Measurements from ENCODE around the gene BCAS3.

The BCAS3 gene

DNA sequence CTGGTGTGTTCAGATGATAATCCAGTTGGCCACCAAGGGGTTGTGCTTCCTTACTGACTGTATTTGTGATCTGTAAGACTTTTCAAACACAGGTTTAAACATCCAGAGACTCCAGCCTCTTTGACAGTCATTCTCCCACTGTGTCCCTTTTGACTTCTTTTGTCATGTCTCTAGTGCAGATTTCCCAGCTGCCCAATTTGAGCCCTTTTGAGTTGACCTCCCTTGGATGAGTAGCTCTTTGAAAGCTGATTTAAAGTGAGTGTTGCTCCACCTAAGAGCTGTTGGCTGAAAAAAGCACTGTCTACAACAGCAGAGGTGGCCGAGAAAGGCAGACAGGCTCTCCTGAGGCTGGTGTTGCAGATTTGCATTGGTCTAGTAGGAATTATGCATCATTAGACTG lies 533.6 kb downstream of the BCAS3 start:
- DNase-seq: no peak
- in situ Hi-C loops (cut with MboI; ENCODE audit: low pct_unique_long_range_greater_than_20kb, low sequenced_read_pairs): no loop called here

DNA sequence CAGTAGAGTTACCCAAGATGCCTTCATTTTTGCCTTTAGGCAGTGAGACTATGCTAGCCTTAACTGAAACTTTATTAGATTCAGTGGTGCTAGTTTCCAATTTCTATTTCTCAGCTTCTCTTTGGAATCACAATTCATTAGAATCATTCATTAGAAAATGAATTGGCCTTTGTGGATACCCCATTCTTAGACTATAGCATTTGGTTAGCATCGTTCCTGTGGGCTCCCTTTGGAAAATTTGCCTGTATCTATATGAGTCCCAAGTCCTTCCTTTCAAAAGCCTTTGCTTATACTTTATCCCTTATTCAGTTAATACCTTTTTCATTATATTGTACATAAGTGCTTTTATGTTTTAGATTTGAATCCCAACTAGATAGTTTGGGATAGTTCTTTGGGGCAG lies 535.0 kb downstream of the BCAS3 start:
- in situ Hi-C loops (cut with MboI; ENCODE audit: low pct_unique_long_range_greater_than_20kb, low sequenced_read_pairs): no loop called here
- DNase-seq: no peak

DNA sequence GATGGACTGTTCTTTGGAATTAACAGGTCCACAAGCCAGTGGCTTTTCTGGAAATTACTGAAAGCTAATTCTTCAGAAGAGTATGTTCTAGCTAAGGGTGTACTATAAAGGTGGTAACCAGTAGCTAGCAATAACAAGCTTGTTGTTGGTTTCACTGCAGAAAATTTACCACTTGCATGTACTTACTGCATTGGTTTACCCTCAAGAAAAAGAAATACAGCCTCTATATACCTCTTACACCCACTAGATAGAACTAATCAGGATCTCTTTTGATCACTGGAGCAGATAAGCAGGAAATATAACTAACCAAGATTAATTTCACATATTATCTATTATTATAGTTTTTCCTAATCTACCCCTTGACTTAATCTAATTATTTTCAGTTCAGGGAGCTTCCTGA lies 537.1 kb downstream of the BCAS3 start:
- DNase-seq: no peak
- in situ Hi-C loops (cut with MboI; ENCODE audit: low pct_unique_long_range_greater_than_20kb, low sequenced_read_pairs): no loop called here

DNA sequence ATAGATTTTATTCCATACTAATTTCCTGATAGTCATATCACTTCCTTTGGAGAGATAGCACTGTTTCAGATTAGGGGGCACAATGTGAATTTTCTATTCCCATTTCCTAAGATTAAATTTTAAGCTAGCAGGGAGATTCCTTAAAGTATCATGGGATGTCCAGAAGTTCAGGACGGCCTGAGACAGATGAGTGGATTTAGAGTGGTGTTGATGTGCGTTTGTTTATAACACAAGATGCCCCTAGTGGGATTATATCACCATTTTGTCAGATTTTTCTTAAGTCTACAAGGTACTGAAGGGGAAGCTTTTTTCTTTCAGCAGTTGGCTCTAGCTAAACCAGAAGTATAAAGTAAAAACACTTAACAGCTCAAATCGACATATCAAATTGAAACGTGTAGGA lies 538.4 kb downstream of the BCAS3 start:
- in situ Hi-C loops (cut with MboI; ENCODE audit: low pct_unique_long_range_greater_than_20kb, low sequenced_read_pairs): no loop called here
- no peak for DNase-seq

DNA sequence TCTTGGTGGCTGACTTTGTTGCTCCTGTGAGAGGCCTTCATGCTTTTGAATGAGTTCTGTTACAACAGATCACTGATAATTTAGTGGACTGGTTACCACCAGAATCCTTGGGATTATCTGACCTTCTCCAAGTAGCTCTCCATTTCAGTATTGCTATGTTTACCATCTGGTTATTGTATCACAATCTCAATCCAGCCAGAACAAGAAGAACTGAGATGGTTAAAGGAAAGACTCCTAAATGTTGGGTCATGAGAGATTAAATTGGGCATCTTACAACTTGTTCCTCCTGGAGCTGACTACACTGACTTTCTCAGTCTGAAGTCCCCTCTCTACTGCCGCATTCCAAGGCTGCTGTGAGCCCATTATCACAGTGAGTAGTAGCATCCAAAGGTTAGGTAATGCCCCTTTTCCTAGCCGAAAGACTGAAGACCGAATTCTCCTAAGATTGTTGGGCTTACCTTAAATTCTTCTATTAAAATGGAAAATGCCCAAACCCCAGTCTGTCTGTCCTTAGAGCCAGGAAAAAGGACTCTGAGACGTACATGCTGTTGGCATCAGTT lies 540.3 kb downstream of the BCAS3 start:
- DNase-seq: no peak
- in situ Hi-C loops (cut with MboI; ENCODE audit: low pct_unique_long_range_greater_than_20kb, low sequenced_read_pairs): no loop called here

DNA sequence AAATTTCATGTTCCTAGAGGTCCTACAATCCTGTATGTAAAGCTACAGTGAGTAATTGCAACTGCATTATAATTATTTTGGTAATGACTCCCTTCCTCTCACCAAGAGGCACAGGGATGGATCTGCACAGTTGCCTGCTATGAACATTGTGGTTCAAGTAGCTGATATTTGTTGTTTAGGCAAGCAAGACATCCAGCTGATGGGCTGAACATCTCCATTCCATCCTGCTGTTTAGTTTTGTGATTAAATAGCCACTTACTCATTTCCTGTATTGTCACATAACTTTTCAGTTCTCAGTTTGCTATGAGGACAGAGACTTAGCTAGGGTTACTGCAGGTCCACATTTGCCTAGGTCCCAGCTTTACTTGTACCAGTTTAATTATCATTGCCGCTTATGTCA lies 540.8 kb downstream of the BCAS3 start:
- DNase-seq: no peak
- in situ Hi-C loops (cut with MboI; ENCODE audit: low pct_unique_long_range_greater_than_20kb, low sequenced_read_pairs): no loop called here

DNA sequence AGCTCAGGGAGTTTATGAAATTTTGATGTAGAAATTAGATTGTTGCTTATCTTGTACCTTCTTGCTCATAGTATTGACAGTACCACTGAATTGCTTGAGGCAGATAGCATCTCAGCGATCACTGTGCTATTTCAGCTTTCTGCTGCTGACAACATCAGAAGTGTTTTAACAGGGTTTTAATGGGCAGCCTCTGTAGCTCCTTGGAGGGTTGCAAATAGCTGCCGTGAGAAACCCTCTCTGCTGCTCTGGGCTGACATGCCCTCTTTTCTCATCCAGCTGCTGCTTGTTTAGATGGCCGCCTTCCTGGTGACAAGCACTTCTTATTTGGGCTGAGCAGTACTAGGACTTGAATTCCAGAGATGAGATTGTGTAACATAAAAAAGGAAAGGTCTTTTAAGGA lies 541.8 kb downstream of the BCAS3 start:
- no peak for DNase-seq
- in situ Hi-C loops (cut with MboI; ENCODE audit: low pct_unique_long_range_greater_than_20kb, low sequenced_read_pairs): no loop called here

DNA sequence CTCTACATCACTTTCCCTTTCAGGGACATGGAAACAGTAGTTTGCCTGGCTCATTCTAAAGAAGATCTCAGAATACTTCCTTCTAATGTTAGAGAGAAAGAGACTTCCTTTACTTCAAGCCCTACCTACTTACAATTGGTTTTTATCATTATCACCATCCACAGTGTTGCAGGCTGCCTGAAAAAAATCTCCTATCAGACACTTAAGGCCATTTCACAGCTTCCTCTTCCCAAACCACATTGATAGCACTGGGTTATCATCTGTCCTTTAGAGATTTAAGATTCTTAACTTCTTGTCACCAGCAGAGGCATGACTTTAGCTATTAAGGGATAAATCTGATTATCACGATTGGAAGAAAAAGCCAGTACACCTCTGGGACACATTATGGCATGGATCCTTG lies 543.5 kb downstream of the BCAS3 start:
- DNase-seq: peak; percentile 79
- in situ Hi-C loops (cut with MboI; ENCODE audit: low pct_unique_long_range_greater_than_20kb, low sequenced_read_pairs): no loop called here

DNA sequence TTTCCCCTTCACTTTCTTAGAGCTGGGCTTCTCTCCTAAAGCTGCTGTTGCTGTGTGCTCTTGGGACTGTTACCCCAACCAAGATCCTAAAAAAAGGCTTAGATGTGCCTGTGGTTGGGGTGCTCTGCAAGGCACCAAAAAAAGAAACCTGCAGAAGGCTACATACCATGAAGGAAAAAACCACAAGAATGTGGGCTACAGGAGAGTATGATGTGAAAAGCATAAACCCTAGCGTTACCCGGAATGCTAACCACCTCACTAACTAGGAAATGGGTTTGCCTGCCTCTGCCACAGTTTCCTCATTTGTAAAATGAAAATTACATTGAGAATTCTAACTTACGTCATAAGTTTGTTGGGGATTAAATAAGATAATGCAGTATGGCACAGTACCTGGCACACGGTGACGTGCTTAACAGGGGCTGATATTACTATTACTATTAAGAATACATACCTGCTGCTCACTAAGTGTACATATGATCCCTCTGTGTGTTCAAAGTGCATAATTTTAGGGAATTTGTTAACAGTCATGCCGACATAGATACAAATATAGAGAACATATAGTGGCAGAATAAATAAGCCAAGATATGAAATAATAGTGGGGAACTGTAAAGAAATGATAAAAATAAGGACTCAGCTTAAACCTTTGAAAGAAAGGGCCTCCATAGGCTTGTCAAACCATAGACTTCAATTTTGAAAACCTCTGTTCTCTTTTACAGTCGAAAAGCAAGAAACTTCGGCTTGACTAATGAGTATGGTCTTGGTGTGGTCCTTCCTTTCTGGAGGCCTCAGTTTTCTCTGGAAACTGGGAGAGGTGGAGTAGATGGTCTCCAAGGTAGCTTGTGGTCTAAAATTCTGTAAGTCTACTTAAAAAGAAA lies 544.2 kb downstream of the BCAS3 start:
- in situ Hi-C loops (cut with MboI; ENCODE audit: low pct_unique_long_range_greater_than_20kb, low sequenced_read_pairs): no loop called here
- peak; percentile 54 for DNase-seq

DNA sequence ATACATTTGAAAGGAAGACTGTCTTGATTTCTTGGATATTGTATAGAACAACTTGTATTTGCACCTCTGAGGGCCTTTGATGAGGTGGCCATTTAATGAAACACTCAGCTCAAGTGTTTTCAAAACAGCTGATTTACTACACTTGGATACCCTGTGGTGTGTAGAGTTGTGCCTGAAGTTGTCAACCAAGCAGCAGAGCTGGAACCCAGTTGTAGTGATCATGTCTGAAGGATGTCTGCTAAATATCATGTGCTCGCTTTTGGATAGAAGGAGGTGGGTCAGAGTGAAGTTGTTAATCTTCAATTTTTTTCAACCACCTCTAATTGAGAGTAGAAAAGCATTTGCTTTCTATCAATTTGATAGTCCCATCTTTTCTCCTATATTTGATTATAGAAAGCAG lies 546.1 kb downstream of the BCAS3 start:
- no peak for DNase-seq
- in situ Hi-C loops (cut with MboI; ENCODE audit: low pct_unique_long_range_greater_than_20kb, low sequenced_read_pairs): no loop called here

DNA sequence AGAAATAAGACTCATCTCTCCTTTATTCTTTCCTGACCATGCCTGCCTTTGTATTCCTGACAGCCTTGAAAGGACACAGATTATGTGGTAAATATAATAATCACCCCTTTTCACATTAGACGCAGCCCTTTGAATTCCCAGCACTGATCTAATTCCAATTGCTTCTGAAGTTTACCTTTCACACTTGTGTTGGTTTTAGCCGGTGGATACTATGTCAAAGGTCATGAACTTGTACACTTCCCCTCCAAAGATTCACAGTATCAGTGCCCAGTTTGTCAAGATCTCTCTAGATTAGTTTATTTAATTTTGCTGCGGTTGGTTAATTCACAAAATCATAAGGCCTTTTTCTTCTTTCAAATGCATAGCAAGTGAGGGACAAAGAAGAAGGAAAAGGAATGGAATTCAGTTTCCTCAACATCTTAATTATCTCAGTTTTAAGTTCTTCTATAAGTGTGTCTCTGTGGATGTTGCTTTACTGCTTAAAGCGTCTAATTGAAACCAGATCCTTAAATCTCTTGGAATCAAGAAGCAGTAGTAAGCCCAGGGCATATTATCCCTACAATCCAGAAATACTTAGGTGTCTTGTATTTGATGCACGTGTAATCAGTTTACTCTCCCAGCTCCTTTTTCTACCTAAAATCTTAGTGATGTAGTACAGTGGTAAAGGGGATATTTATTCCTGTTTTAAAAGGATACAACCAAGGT lies 547.7 kb downstream of the BCAS3 start:
- DNase-seq: no peak
- in situ Hi-C loops (cut with MboI; ENCODE audit: low pct_unique_long_range_greater_than_20kb, low sequenced_read_pairs): no loop called here

DNA sequence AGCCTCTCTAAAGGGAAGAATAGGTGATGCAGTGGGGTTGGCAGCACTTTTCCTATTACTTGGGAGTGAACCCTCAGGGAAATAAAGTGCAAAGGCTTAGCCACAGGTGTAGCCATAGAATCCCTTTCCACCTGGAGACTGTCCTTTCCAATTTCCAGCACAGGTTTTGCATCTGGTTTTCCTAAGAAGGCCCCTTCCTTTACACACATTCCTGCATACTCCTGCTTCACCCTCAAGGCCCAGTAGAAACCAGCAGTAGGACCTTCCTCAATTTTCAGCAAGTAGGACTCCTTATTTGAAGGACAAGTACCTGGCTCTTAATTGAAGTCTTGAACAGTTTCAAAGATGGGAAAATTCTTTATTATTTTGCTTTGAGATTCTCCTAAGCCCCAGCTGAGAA lies 550.2 kb downstream of the BCAS3 start:
- in situ Hi-C loops (cut with MboI; ENCODE audit: low pct_unique_long_range_greater_than_20kb, low sequenced_read_pairs): no loop called here
- DNase-seq: no peak

DNA sequence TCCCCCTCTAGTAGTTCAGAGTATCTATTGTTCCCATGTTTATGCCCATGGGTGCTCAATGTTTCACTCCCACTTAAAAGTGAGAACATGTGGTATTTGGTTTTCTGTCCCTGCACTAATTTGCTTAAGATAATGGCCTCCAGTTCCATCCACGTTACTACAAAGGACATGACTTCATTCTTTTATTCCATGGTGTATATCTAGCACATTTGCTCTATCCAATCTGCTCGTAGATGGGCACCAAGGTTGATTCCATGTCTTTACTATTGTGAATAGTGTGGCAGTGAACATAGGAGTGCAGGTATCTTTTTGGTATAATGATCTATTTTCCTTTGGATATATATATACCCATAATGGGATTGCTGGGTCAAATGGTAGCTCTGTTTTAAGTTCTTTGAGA lies 552.8 kb downstream of the BCAS3 start:
- DNase-seq: no peak
- in situ Hi-C loops (cut with MboI; ENCODE audit: low pct_unique_long_range_greater_than_20kb, low sequenced_read_pairs): no loop called here

DNA sequence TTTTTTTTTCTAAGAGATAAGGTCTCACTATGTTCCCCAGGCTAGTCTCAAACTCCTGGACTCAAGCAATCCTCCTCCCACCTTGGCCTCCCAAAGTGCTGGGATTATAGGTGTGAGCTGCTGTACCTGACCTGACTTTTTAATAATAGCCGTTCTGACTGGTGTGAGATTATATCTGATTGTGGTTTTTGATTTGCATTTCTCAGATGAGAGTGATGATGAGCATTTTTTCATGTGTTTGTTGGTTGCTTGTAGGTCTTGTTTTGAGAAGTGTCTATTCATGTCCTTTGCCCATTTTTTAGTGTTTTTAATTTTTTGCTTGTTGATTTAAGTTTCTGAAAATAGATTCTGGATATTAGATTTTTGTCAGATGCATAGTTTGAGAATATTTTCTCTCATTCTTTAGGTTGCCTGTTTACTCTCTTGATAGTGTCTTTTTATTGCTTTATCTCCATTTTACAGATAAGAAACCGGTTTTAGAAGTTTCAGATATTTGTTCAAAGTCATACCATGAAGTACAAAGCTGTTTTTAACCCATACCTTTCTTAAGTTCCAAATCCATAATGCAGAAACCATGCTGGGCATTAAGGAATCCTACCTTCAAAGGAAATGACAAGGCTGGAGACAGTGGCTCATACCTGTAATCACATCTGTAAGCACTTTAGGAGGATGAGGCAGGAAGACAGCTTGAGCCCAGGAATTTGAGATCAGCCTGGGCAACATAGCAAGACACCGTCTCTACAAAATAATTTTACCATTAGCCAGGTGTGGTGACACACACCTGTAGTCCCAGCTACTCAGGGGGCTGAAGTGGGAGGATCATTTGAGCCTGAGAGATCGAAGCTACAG lies 553.5 kb downstream of the BCAS3 start:
- in situ Hi-C loops (cut with MboI; ENCODE audit: low pct_unique_long_range_greater_than_20kb, low sequenced_read_pairs): no loop called here
- DNase-seq: no peak

DNA sequence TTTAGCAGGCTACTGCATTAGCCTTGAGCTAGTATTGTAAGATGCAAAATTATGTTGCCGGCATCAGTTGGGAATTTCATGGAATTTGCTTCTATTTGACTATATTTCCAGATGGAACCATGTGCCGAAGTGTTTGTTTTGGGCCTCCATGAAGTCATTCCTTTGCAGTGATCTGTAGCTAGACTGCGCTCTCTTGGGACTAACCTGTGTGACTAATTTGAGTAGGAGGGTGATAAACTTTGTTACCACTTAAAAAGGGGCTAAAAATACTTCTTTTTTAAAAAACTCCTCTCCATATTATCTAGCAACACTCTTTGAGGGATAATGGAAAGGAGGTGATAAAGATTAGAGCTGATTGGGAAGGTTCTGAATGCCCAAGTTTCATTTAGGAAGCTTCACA lies 555.2 kb downstream of the BCAS3 start:
- DNase-seq: no peak
- in situ Hi-C loops (cut with MboI; ENCODE audit: low pct_unique_long_range_greater_than_20kb, low sequenced_read_pairs): no loop called here

DNA sequence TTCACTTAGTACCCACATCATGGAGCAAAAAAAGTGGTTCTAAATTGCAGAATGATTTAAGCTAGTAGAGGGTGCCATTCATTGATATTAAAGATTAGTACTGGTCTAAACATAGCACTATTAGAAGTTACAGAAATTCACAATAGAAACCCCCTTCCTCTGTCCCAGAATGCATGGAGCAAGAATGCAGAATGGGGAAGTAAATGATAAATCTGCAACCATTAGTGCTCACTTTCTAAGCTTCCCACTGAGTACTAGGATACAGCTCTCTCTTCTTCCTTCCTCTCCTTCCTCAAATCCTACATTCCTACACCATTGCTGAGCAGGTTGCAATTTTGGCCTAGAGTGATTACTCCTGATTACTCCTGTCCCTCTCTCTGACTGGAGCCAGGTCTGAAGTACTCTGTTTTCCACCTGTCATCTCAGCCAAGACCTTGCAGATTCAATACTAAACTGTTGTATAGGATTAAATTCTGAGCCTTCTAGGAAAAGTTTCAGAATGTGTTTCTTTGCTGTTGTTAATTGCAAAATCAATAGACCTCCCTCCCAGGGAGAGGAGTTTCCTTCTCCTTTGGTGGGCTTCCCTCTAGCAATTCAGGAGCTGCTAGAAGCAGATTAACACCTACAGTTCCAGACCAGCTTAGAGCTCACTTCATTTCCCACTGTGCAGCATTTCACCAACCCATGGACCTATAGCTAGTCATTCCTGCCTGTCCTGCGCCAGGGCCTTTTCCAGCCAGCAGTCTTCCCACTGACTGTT lies 556.5 kb downstream of the BCAS3 start:
- in situ Hi-C loops (cut with MboI; ENCODE audit: low pct_unique_long_range_greater_than_20kb, low sequenced_read_pairs): no loop called here
- DNase-seq: no peak

DNA sequence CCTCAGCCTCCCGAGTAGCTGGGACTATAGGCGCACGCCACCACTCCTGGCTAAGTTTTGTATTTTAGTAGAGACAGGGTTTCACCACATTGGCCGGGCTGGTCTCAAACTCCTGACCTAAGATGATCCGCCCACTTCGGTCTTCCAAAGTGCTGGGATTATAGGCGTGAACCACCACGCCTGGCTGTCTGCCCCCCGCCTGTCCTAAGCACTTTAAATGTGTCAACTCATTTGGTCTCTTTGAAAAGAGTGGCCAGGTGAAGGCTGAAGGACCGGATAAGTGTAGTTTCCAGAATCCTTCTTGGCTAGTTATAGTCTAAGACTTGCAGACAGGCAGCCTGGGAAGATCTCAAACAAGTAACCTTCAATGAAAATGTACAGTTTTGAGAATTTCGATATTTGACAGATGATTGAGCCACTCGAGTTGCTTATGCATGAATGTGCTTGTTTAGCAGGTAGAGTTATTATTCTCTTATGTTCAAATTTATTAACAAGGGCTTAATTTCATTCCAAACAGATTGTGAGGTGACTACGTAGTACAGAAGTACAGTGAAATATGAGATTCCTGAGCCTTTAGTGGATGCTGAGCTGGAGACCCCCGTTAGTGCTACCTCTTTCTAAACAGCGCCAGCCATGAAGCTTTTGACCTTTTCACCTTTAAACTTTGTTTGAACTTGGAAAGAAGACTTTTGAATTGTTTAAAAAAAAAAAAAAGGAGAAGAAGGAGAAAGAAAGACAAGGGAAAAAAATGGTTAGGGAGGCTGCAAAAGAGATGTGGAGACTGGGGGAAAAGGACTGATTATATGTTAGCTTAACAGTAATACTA lies 557.6 kb downstream of the BCAS3 start:
- no peak for DNase-seq
- in situ Hi-C loops (cut with MboI; ENCODE audit: low pct_unique_long_range_greater_than_20kb, low sequenced_read_pairs): no loop called here

DNA sequence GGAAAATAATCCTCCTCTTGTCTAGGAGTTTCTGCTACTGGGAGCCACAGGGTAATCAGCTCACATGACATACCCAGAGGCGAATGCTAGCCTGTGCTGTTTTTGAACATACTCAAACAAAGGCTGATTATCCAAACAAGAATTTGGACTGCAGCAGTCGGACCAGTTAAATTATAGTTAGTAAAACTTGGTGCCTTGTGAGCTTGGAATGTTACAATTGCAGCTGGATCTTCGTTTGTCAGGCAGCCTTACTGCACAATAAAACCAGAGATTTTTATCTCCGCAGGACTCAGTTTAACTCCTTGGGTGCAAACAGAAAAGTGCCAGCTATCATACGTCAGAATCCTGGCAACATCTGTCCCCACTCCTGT lies 558.2 kb downstream of the BCAS3 start:
- no peak for DNase-seq
- in situ Hi-C loops (cut with MboI; ENCODE audit: low pct_unique_long_range_greater_than_20kb, low sequenced_read_pairs): no loop called here
